ENCODE results near the gene PCGF3. TPM values are rescaled to one million over a fixed set of nuclear protein-coding genes. Genes with fewer than 3 reads are reported as not detected.

Gene PCGF3
- total and polyA plus RNA-seq, 7 experiments from 2014 or later = 3.8 to 66.8 (median 36.2) TPM

DNA sequence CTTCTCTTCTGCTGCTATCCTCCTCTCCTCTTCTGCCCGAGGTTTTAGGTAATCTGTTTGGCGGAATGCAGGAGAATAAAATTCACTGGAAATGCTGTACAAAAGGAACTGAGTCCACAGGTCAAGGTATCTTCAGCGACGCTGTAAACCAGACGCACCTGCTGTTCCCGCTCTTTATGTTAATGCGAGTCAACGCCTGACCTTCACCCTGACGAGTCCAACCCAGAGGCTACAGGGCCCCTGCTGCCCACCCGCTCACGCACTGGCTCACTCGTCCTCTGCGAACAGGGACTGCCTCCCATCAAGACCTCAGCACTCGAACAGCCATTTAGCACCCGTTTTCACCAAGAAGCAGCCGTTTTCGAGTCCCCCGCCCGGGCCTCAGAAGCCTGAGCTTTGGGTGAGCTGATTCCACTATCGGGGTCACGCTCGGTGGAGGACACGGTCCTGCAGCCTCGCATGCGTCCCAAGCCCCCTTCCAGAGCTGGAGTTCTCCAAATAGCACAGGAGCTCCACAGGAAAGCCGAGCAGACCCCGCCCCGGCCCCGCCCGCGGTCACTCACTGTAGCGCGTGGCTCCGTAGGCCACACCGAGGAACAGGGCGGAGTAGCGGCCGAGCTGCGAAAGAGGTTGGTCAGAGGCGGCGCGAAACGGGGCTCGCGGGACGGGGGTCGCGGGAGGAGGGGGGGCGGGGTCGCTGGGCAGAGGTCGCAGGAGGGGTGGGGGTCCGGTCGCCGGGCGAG is 32.1 kb upstream of the PCGF3 start:
- Mint-ChIP-seq H3K27ac (peak overlapping the region in 8 of 9 donors; percentile 36 to 90 (median 82)), H3K4me3 (peak overlapping the region; percentile 63 to 92 (median 88)), H3K27me3 (no peaks in the 10 kb centered on the region), H3K9me3 (no peaks in the 10 kb centered on the region), H3K36me3 (peaks cover 0 to 14% (median 3%) of the 10 kb centered on the region in 5 donors), H3K4me1 (peaks cover 7 to 15% (median 8%) of the 10 kb centered on the region in 7 donors)
- Histone ChIP-seq H3K27me3 (ENCODE audit: control insufficient read depth in 2 of 2, insufficient read depth in 2 of 2, low read length in 2 of 2) (no peaks in the 10 kb centered on the region), H3K4me1 (ENCODE audit: control insufficient read depth in 2 of 2, insufficient read depth in 2 of 2, low read length in 2 of 2) (peaks cover 7 to 16% of the 10 kb centered on the region in 2 donors), H3K36me3 (ENCODE audit: control insufficient read depth in 2 of 3, insufficient read depth in 3 of 3, low read length in 3 of 3) (peaks cover 6 to 32% (median 7%) of the 10 kb centered on the region in 3 experiments), H3K9me3 (ENCODE audit: control insufficient read depth in 2 of 3, low read length in 3 of 3) (no peaks in the 10 kb centered on the region), H3K27ac (ENCODE audit: low read depth, low read length) (peak overlapping the region; percentile 69), H3K4me3 (ENCODE audit: low read length) (peak overlapping the region; percentile 69)
- peak in 1 of 9 donors; percentile 34 for DNase-seq
- ChIA-PET POLR2A (interaction anchor here (0.9 to 3.4 kb wide), 5 partner anchors 10 to 1197 kb away, joined by 3 to 46 read pairs (median 3); partner anchors contain the start of gene ZNF718), CTCF (interaction anchor here (1.2 kb wide), 1 partner anchor 13 kb away, joined by 3 read pairs; no protein-coding TSS in a partner anchor)
- no peak for ATAC-seq
- intact Hi-C loops (cut with micrococcal nuclease) = loop anchor here (1.0 to 10.0 kb wide), 18 partner anchors 10 to 673 kb away; partner anchors contain the start of genes GAK (in 2 of the 2), PCGF3 (in 2 of the 2), PIGG (in 2 of the 2) and TMEM175 (in 2 of the 2)

DNA sequence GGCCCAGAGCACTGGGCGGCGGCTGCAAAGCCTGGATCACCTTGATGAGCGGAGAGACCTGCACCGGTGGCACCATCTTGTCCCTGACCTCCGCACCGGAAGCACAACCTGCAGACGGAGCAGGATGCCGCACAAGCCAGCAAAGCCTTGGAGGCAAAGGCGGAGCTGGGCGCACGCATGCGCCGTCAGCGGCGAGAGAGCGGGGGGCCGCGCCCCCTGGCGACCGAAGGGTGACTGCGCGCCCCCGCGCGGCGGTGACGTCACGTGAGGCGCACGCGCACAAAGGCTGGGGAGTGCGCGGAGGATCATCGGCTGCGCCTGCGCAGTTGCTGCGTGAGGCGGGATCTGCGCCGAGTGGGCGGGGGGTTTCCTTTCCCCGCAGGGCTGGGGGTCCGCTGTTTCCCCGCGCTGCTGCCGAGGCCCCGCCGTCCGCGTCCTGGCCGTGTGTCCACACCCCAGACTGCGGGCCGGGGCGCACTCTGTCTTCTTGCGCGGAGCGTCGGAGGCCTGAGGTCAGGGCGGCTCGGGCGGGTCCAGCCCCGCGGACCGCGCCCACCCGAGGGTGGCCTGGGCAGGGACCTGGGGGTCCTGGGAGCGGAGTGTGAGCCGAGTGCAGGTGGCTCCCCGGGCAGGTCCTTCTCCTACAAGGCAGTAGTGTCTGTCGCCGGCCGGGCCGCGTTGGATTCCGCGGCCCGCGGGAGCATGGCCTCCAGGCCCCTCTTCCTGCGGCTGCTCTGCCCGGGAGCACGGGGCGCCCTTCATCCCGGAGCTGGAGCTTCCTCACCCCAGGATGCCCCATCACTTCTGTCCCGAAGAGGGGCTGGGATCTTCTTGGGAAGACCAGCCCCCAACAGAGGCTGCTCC is 31.2 kb upstream of the PCGF3 start, which contains the start of the genes ATP5ME and MYL5:
ATP5ME (minus strand) TSS at position 105 of the 864 bp plus-strand sequence; CDS start at position 76, 29 bp downstream.
MYL5 (plus strand) TSS at position 371 of the 864 bp plus-strand sequence. CDS start 3,485 bp downstream, outside the sequence.
- peak within 1 kb of the TSS; percentile 88 for H3K4me3 ChIP-seq (ENCODE audit: low read length)
- no peaks in the 10 kb centered on the region for H3K9me3 ChIP-seq (ENCODE audit: control insufficient read depth in 2 of 3, low read length in 3 of 3)
- DNase-seq (peak; percentile 97 to 100 (median 99)), ATAC-seq (peak; percentile 96)
- Mint-ChIP-seq H3K4me3 (peak within 1 kb of the TSS; percentile 84 to 92 (median 88)), H3K27ac (peak within 1 kb of the TSS; percentile 80 to 91 (median 89)), H3K9me3 (no peaks in the 10 kb centered on the region), H3K27me3 (no peaks in the 10 kb centered on the region), H3K36me3 (peaks cover 0 to 14% (median 3%) of the 10 kb centered on the region in 5 donors), H3K4me1 (peaks cover 7 to 15% (median 8%) of the 10 kb centered on the region in 7 donors)
- H3K4me1 ChIP-seq (ENCODE audit: control insufficient read depth in 2 of 2, insufficient read depth in 2 of 2, low read length in 2 of 2) = peaks cover 7 to 16% of the 10 kb centered on the region in 2 donors
- CTCF ChIA-PET = interaction anchor here (1.2 kb wide), 1 partner anchor 14 kb away, joined by 3 read pairs; no protein-coding TSS in a partner anchor
- H3K36me3 ChIP-seq (ENCODE audit: control insufficient read depth in 2 of 3, insufficient read depth in 3 of 3, low read length in 3 of 3) = peaks cover 6 to 32% (median 7%) of the 10 kb centered on the region in 3 experiments
- POLR2A ChIA-PET = interaction anchor here (0.6 to 3.4 kb wide), 7 partner anchors 11 to 1196 kb away, joined by 3 to 46 read pairs (median 3); partner anchors contain the start of genes MAEA and ZNF718
- no peaks in the 10 kb centered on the region for H3K27me3 ChIP-seq (ENCODE audit: control insufficient read depth in 2 of 2, insufficient read depth in 2 of 2, low read length in 2 of 2)
- peak within 1 kb of the TSS; percentile 100 for H3K27ac ChIP-seq (ENCODE audit: low read depth, low read length)
- intact Hi-C loops (cut with micrococcal nuclease) = loop anchor here (1.0 to 10.0 kb wide), 18 partner anchors 11 to 672 kb away; partner anchors contain the start of genes GAK (in 2 of the 2), PCGF3 (in 2 of the 2), PIGG (in 2 of the 2) and TMEM175 (in 2 of the 2)

DNA sequence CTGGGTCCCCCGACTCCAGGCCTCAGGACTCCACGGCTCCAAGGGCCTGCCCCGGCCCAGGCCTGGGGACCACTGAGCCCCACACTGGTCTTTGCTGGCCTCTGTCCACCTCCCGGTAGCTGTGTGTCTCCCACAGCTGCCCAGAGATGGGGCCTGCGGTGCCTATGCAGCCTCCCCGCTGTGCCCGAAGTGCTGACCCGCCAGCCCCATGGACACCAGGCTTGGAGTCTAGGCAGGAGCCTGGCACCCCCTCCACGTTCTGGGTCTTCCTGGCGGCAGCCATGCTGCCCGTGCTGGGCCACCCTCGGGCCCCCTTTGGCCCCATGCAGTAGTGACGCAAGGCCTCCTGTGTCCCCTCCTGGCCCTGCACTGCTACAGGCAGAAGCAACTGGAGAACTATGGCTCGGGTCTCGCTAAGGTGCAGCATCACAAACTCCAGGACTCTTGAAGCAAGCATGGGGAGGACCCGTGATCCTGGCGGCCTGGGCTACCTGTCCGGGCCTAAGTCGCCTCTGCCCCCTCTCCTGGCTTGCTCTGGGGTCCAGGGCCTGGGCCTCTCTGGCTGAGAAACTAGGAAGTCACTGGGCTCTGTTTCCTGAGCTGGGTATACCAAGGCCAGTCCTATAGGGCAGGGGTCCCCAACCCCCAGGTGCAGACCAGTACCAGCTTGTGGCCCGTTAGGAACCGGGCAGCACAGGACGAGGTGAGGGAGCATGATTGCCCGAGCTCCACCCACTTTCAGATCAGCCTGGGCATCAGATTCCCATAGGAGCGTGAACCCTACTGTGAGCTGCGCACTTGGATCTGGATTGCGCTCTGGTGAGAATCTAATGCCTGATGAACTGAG is 30.4 kb upstream of the PCGF3 start:
- ATAC-seq = no peak
- H3K4me3 ChIP-seq (ENCODE audit: low read length) = peak overlapping the region; percentile 88
- no peaks in the 10 kb centered on the region for H3K9me3 ChIP-seq (ENCODE audit: control insufficient read depth in 2 of 3, low read length in 3 of 3)
- H3K4me1 ChIP-seq (ENCODE audit: control insufficient read depth in 2 of 2, insufficient read depth in 2 of 2, low read length in 2 of 2) = peaks cover 7 to 16% of the 10 kb centered on the region in 2 donors
- CTCF ChIA-PET = interaction anchor here (0.6 to 1.2 kb wide), 2 partner anchors 15 to 170 kb away, joined by 3 read pairs; no protein-coding TSS in a partner anchor
- Mint-ChIP-seq H3K27me3 (no peaks in the 10 kb centered on the region), H3K36me3 (peaks cover 0 to 14% (median 3%) of the 10 kb centered on the region in 5 donors), H3K27ac (peak overlapping the region in 8 of 9 donors; percentile 47 to 91 (median 88)), H3K4me3 (peak overlapping the region; percentile 84 to 92 (median 88)), H3K4me1 (peaks cover 7 to 15% (median 8%) of the 10 kb centered on the region in 7 donors), H3K9me3 (no peaks in the 10 kb centered on the region)
- peak overlapping the region; percentile 100 for H3K27ac ChIP-seq (ENCODE audit: low read depth, low read length)
- peaks cover 6 to 29% (median 7%) of the 10 kb centered on the region in 3 experiments for H3K36me3 ChIP-seq (ENCODE audit: control insufficient read depth in 2 of 3, insufficient read depth in 3 of 3, low read length in 3 of 3)
- intact Hi-C loops (cut with micrococcal nuclease) = loop anchor here (2.0 to 10.0 kb wide), 6 partner anchors 176 to 672 kb away; partner anchors contain the start of genes UVSSA (in 2 of the 2), FGFRL1 (in 1 of the 2), GAK (in 1 of the 2) and PIGG (in 1 of the 2)
- peak in 1 of 9 donors; percentile 19 for DNase-seq
- H3K27me3 ChIP-seq (ENCODE audit: control insufficient read depth in 2 of 2, insufficient read depth in 2 of 2, low read length in 2 of 2) = peaks cover 0 to 1% of the 10 kb centered on the region in 2 donors
- POLR2A ChIA-PET = interaction anchor here (0.7 to 3.4 kb wide), 6 partner anchors 12 to 551 kb away, joined by 3 to 46 read pairs (median 3); partner anchors contain the start of gene ZNF718

DNA sequence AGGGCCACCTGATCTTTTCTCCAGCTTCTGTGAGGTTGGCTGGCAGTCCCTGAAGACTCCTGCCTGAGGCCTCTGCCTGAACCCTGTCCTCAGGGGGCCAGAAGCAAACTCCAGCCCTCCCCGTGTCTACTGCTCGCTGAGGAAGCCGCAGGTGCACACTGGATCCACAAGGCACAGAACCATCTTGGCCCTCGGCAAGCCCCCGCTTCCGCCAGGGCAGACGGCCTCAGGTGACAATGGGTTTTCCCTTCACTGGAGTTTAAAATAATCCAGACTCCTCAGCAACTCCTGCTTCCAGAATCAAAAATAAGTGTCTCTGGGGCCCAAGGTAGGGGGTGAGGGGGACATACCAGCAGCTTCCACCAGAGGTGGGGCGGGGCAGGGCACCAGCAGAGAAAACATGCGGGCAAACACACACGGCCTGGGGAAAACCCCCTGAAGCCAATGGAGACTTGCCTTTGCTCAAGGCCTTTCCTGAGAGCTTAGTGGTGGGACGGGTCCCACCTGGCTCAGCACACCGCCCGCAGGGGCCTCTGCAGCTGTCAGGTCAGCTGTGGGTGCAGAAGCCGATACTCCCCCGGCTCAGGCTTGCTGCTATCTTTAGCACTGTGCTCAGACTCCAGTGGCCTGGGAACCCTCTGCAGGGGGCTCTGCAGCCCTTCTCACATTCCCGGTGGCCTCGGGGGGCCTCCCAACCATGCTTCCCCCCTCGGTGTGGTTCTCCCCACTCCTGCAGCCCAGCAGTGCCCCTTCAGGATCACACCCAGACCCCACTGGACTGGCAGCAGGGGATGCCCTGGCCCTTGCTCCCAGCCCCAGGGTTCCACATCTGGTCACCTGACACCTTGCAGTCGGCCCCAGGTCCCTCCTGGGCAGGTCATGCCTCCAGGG is 29.4 kb upstream of the PCGF3 start:
- H3K36me3 ChIP-seq (ENCODE audit: control insufficient read depth in 2 of 3, insufficient read depth in 3 of 3, low read length in 3 of 3) = peaks cover 6 to 23% (median 7%) of the 10 kb centered on the region in 3 experiments
- no peak overlapping the region for H3K4me3 ChIP-seq (ENCODE audit: low read length)
- peaks cover 7 to 15% (median 9%) of the 10 kb centered on the region in 7 donors for H3K4me1 Mint-ChIP-seq
- DNase-seq (no peak), ATAC-seq (no peak)
- no peaks in the 10 kb centered on the region for H3K9me3 Mint-ChIP-seq
- CTCF ChIA-PET = interaction anchor here (0.6 kb wide), 1 partner anchor 171 kb away, joined by 3 read pairs; no protein-coding TSS in a partner anchor
- peaks cover 0 to 2% of the 10 kb centered on the region in 2 donors for H3K27me3 ChIP-seq (ENCODE audit: control insufficient read depth in 2 of 2, insufficient read depth in 2 of 2, low read length in 2 of 2)
- no peaks in the 10 kb centered on the region for H3K27me3 Mint-ChIP-seq
- peak overlapping the region in 9 of 10 donors; percentile 12 to 92 (median 88) for H3K4me3 Mint-ChIP-seq
- H3K36me3 Mint-ChIP-seq = peaks cover 0 to 7% (median 3%) of the 10 kb centered on the region in 5 donors
- peaks cover 11 to 16% of the 10 kb centered on the region in 2 donors for H3K4me1 ChIP-seq (ENCODE audit: control insufficient read depth in 2 of 2, insufficient read depth in 2 of 2, low read length in 2 of 2)
- POLR2A ChIA-PET = interaction anchor here (0.7 to 1.3 kb wide), 2 partner anchors 203 to 434 kb away, joined by 3 read pairs; no protein-coding TSS in a partner anchor
- peak overlapping the region in 5 of 9 donors; percentile 46 to 90 (median 49) for H3K27ac Mint-ChIP-seq
- no peaks in the 10 kb centered on the region for H3K9me3 ChIP-seq (ENCODE audit: control insufficient read depth in 2 of 3, low read length in 3 of 3)
- intact Hi-C loops (cut with micrococcal nuclease) = loop anchor here (2.0 to 10.0 kb wide), 6 partner anchors 177 to 671 kb away; partner anchors contain the start of genes UVSSA (in 2 of the 2), FGFRL1 (in 1 of the 2), GAK (in 1 of the 2) and PIGG (in 1 of the 2)
- H3K27ac ChIP-seq (ENCODE audit: low read depth, low read length) = peak overlapping the region; percentile 41

Measured in naive thymus-derived CD4-positive, alpha-beta T cell (primary cell).